ENCODE measurements around the gene GJD4.

DNA sequence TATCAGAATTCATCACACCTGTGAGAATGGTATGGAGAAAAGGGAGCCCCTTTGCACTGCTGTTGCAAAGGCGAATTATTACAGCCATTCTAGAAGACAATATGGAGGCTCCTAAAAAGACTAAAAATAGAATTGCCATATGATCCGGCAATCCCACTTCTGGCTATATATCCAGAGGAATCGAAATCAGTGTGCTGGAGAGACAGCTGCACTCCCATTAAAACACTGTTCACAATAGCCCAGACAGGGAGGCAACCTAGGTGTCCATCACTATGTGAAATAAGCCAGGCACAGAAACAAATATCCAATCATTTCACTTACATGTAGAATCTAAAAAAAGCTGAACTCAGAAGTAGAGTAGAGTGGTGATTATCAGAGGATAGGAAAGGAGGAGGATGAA is 26.0 kb upstream of the GJD4 start:
- TF ChIP-seq, protein P1, sequence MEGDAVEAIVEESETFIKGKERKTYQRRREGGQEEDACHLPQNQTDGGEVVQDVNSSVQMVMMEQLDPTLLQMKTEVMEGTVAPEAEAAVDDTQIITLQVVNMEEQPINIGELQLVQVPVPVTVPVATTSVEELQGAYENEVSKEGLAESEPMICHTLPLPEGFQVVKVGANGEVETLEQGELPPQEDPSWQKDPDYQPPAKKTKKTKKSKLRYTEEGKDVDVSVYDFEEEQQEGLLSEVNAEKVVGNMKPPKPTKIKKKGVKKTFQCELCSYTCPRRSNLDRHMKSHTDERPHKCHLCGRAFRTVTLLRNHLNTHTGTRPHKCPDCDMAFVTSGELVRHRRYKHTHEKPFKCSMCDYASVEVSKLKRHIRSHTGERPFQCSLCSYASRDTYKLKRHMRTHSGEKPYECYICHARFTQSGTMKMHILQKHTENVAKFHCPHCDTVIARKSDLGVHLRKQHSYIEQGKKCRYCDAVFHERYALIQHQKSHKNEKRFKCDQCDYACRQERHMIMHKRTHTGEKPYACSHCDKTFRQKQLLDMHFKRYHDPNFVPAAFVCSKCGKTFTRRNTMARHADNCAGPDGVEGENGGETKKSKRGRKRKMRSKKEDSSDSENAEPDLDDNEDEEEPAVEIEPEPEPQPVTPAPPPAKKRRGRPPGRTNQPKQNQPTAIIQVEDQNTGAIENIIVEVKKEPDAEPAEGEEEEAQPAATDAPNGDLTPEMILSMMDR (IDR thresholded peaks at IDR 0.05; ENCODE audit: low read depth, low read length) = no peak
- TF ChIP-seq, protein P2, sequence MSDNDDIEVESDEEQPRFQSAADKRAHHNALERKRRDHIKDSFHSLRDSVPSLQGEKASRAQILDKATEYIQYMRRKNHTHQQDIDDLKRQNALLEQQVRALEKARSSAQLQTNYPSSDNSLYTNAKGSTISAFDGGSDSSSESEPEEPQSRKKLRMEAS (IDR thresholded peaks at IDR 0.05; ENCODE audit: low read depth, low read length) = no peak
